ENCODE measurements around the gene NCOR2.

DNA sequence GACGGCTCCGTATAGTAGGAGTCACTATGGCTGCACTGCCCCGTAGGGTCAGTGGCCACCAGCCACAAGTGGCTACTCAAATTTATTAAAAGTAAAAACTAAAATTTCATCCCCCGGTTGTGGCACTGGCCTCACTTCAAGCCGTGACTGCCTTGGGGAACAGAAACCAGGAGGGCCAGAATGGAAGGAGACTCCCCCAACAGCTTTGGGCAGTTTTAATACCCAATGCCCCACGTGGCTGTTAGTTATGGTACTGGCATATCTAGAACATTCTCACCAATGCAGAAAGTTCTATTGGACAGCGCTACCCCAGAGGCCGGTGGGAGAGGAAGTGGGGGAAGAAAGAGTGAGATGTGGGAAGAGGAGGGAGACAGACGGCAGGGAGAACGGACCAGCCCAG, 6.2 kb downstream of the NCOR2 start:
- TF ChIP-seq, protein P1, sequence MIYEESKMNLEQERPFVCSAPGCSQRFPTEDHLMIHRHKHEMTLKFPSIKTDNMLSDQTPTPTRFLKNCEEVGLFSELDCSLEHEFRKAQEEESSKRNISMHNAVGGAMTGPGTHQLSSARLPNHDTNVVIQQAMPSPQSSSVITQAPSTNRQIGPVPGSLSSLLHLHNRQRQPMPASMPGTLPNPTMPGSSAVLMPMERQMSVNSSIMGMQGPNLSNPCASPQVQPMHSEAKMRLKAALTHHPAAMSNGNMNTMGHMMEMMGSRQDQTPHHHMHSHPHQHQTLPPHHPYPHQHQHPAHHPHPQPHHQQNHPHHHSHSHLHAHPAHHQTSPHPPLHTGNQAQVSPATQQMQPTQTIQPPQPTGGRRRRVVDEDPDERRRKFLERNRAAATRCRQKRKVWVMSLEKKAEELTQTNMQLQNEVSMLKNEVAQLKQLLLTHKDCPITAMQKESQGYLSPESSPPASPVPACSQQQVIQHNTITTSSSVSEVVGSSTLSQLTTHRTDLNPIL (CRISPR knock-in tag; IDR thresholded peaks at IDR 0.05; ENCODE audit: low read depth) = no peak
- TF ChIP-seq, protein P2, sequence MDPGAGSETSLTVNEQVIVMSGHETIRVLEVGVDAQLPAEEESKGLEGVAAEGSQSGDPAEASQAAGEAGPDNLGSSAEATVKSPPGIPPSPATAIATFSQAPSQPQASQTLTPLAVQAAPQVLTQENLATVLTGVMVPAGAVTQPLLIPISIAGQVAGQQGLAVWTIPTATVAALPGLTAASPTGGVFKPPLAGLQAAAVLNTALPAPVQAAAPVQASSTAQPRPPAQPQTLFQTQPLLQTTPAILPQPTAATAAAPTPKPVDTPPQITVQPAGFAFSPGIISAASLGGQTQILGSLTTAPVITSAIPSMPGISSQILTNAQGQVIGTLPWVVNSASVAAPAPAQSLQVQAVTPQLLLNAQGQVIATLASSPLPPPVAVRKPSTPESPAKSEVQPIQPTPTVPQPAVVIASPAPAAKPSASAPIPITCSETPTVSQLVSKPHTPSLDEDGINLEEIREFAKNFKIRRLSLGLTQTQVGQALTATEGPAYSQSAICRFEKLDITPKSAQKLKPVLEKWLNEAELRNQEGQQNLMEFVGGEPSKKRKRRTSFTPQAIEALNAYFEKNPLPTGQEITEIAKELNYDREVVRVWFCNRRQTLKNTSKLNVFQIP (CRISPR knock-in tag; IDR thresholded peaks at IDR 0.05; ENCODE audit: borderline replicate concordance, low read depth) = no peak
- TF ChIP-seq ARNTL (CRISPR knock-in tag; IDR thresholded peaks at IDR 0.05; ENCODE audit: borderline replicate concordance, low read depth) (no peak), ZFP30 (CRISPR knock-in tag; IDR thresholded peaks at IDR 0.05) (no peak), ZC3H10 (CRISPR knock-in tag; IDR thresholded peaks at IDR 0.05) (no peak), PPARA (CRISPR knock-in tag; IDR thresholded peaks at IDR 0.05; ENCODE audit: borderline replicate concordance) (no peak), RARB (CRISPR knock-in tag; IDR thresholded peaks at IDR 0.05) (no peak), ZFP3 (CRISPR knock-in tag; IDR thresholded peaks at IDR 0.05) (no peak), CSDC2 (CRISPR knock-in tag; IDR thresholded peaks at IDR 0.05) (no peak)
- TF ChIP-seq, protein P3, sequence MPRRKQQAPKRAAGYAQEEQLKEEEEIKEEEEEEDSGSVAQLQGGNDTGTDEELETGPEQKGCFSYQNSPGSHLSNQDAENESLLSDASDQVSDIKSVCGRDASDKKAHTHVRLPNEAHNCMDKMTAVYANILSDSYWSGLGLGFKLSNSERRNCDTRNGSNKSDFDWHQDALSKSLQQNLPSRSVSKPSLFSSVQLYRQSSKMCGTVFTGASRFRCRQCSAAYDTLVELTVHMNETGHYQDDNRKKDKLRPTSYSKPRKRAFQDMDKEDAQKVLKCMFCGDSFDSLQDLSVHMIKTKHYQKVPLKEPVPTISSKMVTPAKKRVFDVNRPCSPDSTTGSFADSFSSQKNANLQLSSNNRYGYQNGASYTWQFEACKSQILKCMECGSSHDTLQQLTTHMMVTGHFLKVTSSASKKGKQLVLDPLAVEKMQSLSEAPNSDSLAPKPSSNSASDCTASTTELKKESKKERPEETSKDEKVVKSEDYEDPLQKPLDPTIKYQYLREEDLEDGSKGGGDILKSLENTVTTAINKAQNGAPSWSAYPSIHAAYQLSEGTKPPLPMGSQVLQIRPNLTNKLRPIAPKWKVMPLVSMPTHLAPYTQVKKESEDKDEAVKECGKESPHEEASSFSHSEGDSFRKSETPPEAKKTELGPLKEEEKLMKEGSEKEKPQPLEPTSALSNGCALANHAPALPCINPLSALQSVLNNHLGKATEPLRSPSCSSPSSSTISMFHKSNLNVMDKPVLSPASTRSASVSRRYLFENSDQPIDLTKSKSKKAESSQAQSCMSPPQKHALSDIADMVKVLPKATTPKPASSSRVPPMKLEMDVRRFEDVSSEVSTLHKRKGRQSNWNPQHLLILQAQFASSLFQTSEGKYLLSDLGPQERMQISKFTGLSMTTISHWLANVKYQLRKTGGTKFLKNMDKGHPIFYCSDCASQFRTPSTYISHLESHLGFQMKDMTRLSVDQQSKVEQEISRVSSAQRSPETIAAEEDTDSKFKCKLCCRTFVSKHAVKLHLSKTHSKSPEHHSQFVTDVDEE (CRISPR knock-in tag; IDR thresholded peaks at IDR 0.05) = no peak
